A549 (cell line): ENCODE data around the gene CTSK. TPM values are rescaled to one million over a fixed set of nuclear protein-coding genes. Genes with fewer than 3 reads are reported as not detected.

Experiments used
- ATAC-seq, 2 experiments: fragments of 200-7000 bp in 1 of 2; fragments of >200 bp in 1 of 2; cut with Nextera tagmentation in 1 of 2; cut with Tn5 transposase in 1 of 2; 3 replicates each; pipeline versions ENCODE4 v1.8.0 to v1.9.1; 2018 to 2020; ENCODE audit warnings: mild to moderate bottlenecking in 1 of 2, moderate library complexity in 1 of 2
- CTCF ChIA-PET: fragments of 300-600 bp; sonication (Branson Sonifier 250); formaldehyde crosslinking; extraction: SDS; loops from one replicate; lab custom pipeline; 2021; ENCODE audit warnings: antibody characterized with exemption, inconsistent platforms; lab: Yijun Ruan, JAX
- POLR2A ChIA-PET: fragments of 350-600 bp; formaldehyde crosslinking; extraction: SDS; loops from one replicate; lab custom pipeline; 2021; ENCODE audit warnings: antibody characterized with exemption, inconsistent platforms; lab: Yijun Ruan, JAX
- DNase-seq, 2 experiments: peaks; one replicate each; pipeline versions ENCODE4 v3.0.0 to v3.0.0-alpha.2; 2011 to 2016; ENCODE audit warnings: low read depth in 1 of 2, low spot score in 1 of 2
- FAIRE-seq: peaks from 2 replicates; lab custom pipeline; 2011; peaks lifted over from hg19 to GRCh38; lab: Jason Lieb, UNC
- H3K27ac ChIP-seq, 2 experiments: fragments of >200 bp; sonication (Bioruptor Twin); formaldehyde crosslinking; 3 replicates each; pipeline ENCODE4 v1.5.1; 2016 to 2017
- H3K4me1 ChIP-seq: fragments of >200 bp; sonication (Bioruptor Twin); formaldehyde crosslinking; 3 replicates; pipeline ENCODE4 v1.6.1; 2016
- H3K4me2 ChIP-seq: fragments of >200 bp; sonication (Bioruptor Twin); formaldehyde crosslinking; 3 replicates; pipeline ENCODE4 v1.6.1; 2016
- H3K4me3 ChIP-seq: fragments of >200 bp; sonication (Bioruptor Twin); formaldehyde crosslinking; 3 replicates; pipeline ENCODE4 v1.5.1; 2016
- H3K9me3 ChIP-seq: fragments of >200 bp; sonication (Bioruptor Twin); formaldehyde crosslinking; 3 replicates; pipeline ENCODE4 v1.6.1; 2016
- ATOH8 ChIP-seq: fragments of 250-450 bp; sonication (Bioruptor Pico); IDR thresholded peaks from 2 replicates; pipeline ENCODE4 v1.5.0; 2020; ENCODE audit warnings: low read depth, mild to moderate bottlenecking, moderate library complexity
- BCL3 ChIP-seq: fragments of >200 bp; sonication (Bioruptor Twin); formaldehyde crosslinking; IDR thresholded peaks from 3 replicates; pipeline ENCODE4 v1.6.1; 2016
- CBX2 ChIP-seq: fragments of 200-600 bp; sonication (generic); IDR thresholded peaks from 2 replicates; pipeline ENCODE4 v1.6.1; 2016; ENCODE audit warnings: low read depth, mild to moderate bottlenecking, borderline replicate concordance
- CBX8 ChIP-seq: fragments of 200-600 bp; sonication (generic); IDR thresholded peaks from 2 replicates; pipeline ENCODE4 v1.6.1; 2016
- CEBPB ChIP-seq, 2 experiments: fragments of >200 bp in 1 of 2; sonication (Bioruptor Twin) in 1 of 2; formaldehyde crosslinking in 1 of 2; IDR thresholded peaks; 2 replicates each; pipeline ENCODE4 v1.6.1; 2012 to 2016
- CHD4 ChIP-seq: fragments of 200-600 bp; sonication (generic); IDR thresholded peaks from 2 replicates; pipeline ENCODE4 v1.6.1; 2016; ENCODE audit warnings: antibody characterized with exemption, mild to moderate bottlenecking, borderline replicate concordance
- ELK1 ChIP-seq: fragments of 150-350 bp; IDR thresholded peaks from 2 replicates; pipeline ENCODE4 v1.6.1; 2014; ENCODE audit warnings: low read depth, mild to moderate bottlenecking, low read length
- ESRRA ChIP-seq: fragments of 150-350 bp; IDR thresholded peaks from 2 replicates; pipeline ENCODE4 v1.6.1; 2014; ENCODE audit warnings: mild to moderate bottlenecking, low read length, borderline replicate concordance
- FOSL2 ChIP-seq, 2 experiments: fragments of 450-650 bp in 1 of 2; fragments of >200 bp in 1 of 2; sonication (Bioruptor Twin) in 1 of 2; formaldehyde crosslinking; IDR thresholded peaks; 2 replicates each; pipeline versions ENCODE4 v1.5.0 to v1.6.1; 2016 to 2020; ENCODE audit warnings: mild to moderate bottlenecking in 1 of 2, moderate library complexity in 1 of 2
- HDAC2 ChIP-seq: fragments of 200-600 bp; sonication (generic); IDR thresholded peaks from 2 replicates; pipeline ENCODE4 v1.6.1; 2016
- JUN ChIP-seq, 2 experiments: fragments of >200 bp; sonication (Bioruptor Twin); formaldehyde crosslinking; IDR thresholded peaks; 2 replicates in 1 of 2; 3 replicates in 1 of 2; pipeline ENCODE4 v1.6.1; 2016 to 2017
- KDM5A ChIP-seq: fragments of 200-600 bp; sonication (generic); IDR thresholded peaks from 2 replicates; pipeline ENCODE4 v1.6.1; 2016; ENCODE audit warnings: antibody characterized with exemption, mild to moderate bottlenecking
- MAFK ChIP-seq: fragments of 450-650 bp; IDR thresholded peaks from 2 replicates; pipeline ENCODE4 v1.6.1; 2014; ENCODE audit not compliant: partially characterized antibody
- PHF8 ChIP-seq: fragments of 200-600 bp; sonication (generic); IDR thresholded peaks from 2 replicates; pipeline ENCODE4 v1.6.1; 2016; ENCODE audit warnings: low read depth, mild to moderate bottlenecking, antibody characterized with exemption, moderate library complexity, borderline replicate concordance
- RCOR1 ChIP-seq: fragments of 150-350 bp; IDR thresholded peaks from 2 replicates; pipeline ENCODE4 v1.6.1; 2014; ENCODE audit warnings: antibody characterized with exemption, low read length, low read depth
- REST ChIP-seq: fragments of 200-600 bp; sonication (generic); IDR thresholded peaks from 2 replicates; pipeline ENCODE4 v1.6.1; 2016; ENCODE audit warnings: antibody characterized with exemption, mild to moderate bottlenecking, moderate library complexity
- RNF2 ChIP-seq: fragments of 200-600 bp; sonication (generic); IDR thresholded peaks from 2 replicates; pipeline ENCODE4 v1.6.1; 2016; ENCODE audit warnings: low read depth, mild to moderate bottlenecking, antibody characterized with exemption, moderate library complexity, borderline replicate concordance
- TFCP2L1 ChIP-seq: fragments of 250-450 bp; sonication (Bioruptor Pico); IDR thresholded peaks from 2 replicates; pipeline ENCODE4 v1.5.0; 2021; ENCODE audit warnings: mild to moderate bottlenecking
- ZC3H11A ChIP-seq: fragments of 450-650 bp; IDR thresholded peaks from 2 replicates; pipeline ENCODE4 v1.6.1; 2014; ENCODE audit warnings: antibody characterized with exemption, mild to moderate bottlenecking
- WGBS: methylation state at CpG from one replicate; pipeline ENCODE4 v1.1.6; 2017; ENCODE audit errors: missing lambda C conversion rate; 5-methylcytosine and 5-hydroxymethylcytosine counted together
- polyA plus RNA-seq, 4 experiments: library from polyadenylated mRNA; depleted of rRNA in 3 of 4; stranded (reverse); fragments of >200 nt; fragmentation: RNase III in 1 of 4; extraction: RNeasy Plus Mini Kit Qiagen cat#74134 plus additional on column Dnase treatment in 1 of 4; gene quantifications; 2 replicates in 3 of 4; 3 replicates in 1 of 4; pipeline ENCODE4 v1.2.3, GENCODE V29; 2011 to 2017
- TF ChIP-seq, protein P1 (sequence below): fragments of 250-450 bp; sonication (Bioruptor Pico); IDR thresholded peaks from 2 replicates; pipeline ENCODE4 v1.5.0; 2021; ENCODE audit warnings: mild to moderate bottlenecking, moderate library complexity, borderline replicate concordance
- TF ChIP-seq, protein P2 (sequence below): IDR thresholded peaks from 2 replicates; pipeline ENCODE4 v1.6.1; 2012

CTSK gene
- polyA plus RNA-seq, 2 of the 4 experiments (the other 2 are of a cell fraction): 2.4 to 5.0 TPM

- no peak overlapping the region for H3K27ac ChIP-seq
- no peak for TF ChIP-seq CBX2
- no peak for TF ChIP-seq JUN (IDR thresholded peaks at IDR 0.05)
- no peak for TF ChIP-seq ESRRA
- TF ChIP-seq, protein P1, sequence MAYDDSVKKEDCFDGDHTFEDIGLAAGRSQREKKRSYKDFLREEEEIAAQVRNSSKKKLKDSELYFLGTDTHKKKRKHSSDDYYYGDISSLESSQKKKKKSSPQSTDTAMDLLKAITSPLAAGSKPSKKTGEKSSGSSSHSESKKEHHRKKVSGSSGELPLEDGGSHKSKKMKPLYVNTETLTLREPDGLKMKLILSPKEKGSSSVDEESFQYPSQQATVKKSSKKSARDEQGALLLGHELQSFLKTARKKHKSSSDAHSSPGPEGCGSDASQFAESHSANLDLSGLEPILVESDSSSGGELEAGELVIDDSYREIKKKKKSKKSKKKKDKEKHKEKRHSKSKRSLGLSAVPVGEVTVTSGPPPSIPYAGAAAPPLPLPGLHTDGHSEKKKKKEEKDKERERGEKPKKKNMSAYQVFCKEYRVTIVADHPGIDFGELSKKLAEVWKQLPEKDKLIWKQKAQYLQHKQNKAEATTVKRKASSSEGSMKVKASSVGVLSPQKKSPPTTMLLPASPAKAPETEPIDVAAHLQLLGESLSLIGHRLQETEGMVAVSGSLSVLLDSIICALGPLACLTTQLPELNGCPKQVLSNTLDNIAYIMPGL: no peak
- TF ChIP-seq HDAC2: no peak
- TF ChIP-seq, protein P2, sequence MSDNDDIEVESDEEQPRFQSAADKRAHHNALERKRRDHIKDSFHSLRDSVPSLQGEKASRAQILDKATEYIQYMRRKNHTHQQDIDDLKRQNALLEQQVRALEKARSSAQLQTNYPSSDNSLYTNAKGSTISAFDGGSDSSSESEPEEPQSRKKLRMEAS: no peak
- TF ChIP-seq CHD4: no peak
- no peak for TF ChIP-seq CEBPB (IDR thresholded peaks at IDR 0.05)
- WGBS: 80% methylated on average over 9 of the region's 9 CpGs
- DNase-seq (no peak), FAIRE-seq (no peak), ATAC-seq (no peak)
- no peak overlapping the region for H3K4me3 ChIP-seq
- H3K9me3 ChIP-seq: no peaks in the 10 kb centered on the region
- CTCF ChIA-PET: interaction anchor here (1.9 kb wide), 1 partner anchor 38 kb away, joined by 4 read pairs; no protein-coding TSS in a partner anchor
- POLR2A ChIA-PET: no interaction called here
- H3K4me1 ChIP-seq: no peaks in the 10 kb centered on the region
- H3K4me2 ChIP-seq: no peak overlapping the region
Measured at GRCh38 chr1:150810958-150811659, 3.0 kb upstream of the CTSK start.

DNA sequence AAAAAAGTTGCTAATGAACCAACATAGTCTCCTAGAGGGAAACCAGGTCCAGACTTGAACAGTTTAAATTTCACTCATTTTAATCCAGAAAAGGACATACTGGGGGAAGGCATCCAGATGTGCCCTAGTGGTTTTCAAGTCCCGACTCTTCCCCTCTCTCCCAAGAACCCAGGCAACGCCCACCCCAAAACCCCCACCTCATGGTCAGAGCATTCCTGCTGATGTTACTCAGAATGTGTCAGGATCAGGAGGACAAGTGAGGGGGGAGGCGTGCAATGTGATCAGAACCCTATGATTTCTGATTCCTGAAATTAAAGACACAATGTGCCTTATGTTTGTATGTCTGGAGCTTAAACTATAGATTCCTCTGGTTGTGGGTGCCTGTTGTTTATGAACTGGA lies 1.6 kb upstream of the CTSK start:
- FAIRE-seq: no peak
- DNase-seq: no peak
- Histone ChIP-seq H3K4me1 (no peaks in the 10 kb centered on the region), H3K27ac (no peak overlapping the region)
- 70% methylated on average over 3 of the region's 3 CpGs for WGBS
- CTCF ChIA-PET: interaction anchor here (0.5 to 3.6 kb wide), 3 partner anchors 88 to 249 kb away, joined by 3 to 13 read pairs (median 5); no protein-coding TSS in a partner anchor
- TF ChIP-seq RNF2 (no peak), BCL3 (no peak), PHF8 (no peak), MAFK (no peak), ATOH8 (no peak), CBX8 (no peak), ZC3H11A (no peak), RCOR1 (no peak)
- TF ChIP-seq, all 56 proteins: peak for 0
- POLR2A ChIA-PET: no interaction called here
- Histone ChIP-seq H3K9me3 (no peaks in the 10 kb centered on the region), H3K4me3 (no peak overlapping the region), H3K4me2 (no peak overlapping the region)
- ATAC-seq: no peak

GRCh38 chr1:150808846-150809245 lies 786 bp upstream of the CTSK start:
- FAIRE-seq (no peak), ATAC-seq (no peak), DNase-seq (no peak)
- no peak overlapping the region for H3K27ac ChIP-seq
- no peak overlapping the region for H3K4me3 ChIP-seq
- WGBS: 84% methylated on average over 2 of the region's 2 CpGs
- POLR2A ChIA-PET: no interaction called here
- H3K9me3 ChIP-seq: no peaks in the 10 kb centered on the region
- CTCF ChIA-PET: interaction anchor here (3.6 kb wide), 1 partner anchor 248 kb away, joined by 13 read pairs; no protein-coding TSS in a partner anchor
- no peak overlapping the region for H3K4me2 ChIP-seq
- no peaks in the 10 kb centered on the region for H3K4me1 ChIP-seq
- TF ChIP-seq, protein P1: no peak
- TF ChIP-seq TFCP2L1 (CRISPR knock-in tag) (no peak), ELK1 (no peak), KDM5A (no peak), FOSL2 (IDR thresholded peaks at IDR 0.05) (no peak), FOSL2 (CRISPR knock-in tag; IDR thresholded peaks at IDR 0.05) (no peak), HDAC2 (no peak), PHF8 (no peak), REST (no peak)
